ENCODE measurements around the gene PAX5.

DNA sequence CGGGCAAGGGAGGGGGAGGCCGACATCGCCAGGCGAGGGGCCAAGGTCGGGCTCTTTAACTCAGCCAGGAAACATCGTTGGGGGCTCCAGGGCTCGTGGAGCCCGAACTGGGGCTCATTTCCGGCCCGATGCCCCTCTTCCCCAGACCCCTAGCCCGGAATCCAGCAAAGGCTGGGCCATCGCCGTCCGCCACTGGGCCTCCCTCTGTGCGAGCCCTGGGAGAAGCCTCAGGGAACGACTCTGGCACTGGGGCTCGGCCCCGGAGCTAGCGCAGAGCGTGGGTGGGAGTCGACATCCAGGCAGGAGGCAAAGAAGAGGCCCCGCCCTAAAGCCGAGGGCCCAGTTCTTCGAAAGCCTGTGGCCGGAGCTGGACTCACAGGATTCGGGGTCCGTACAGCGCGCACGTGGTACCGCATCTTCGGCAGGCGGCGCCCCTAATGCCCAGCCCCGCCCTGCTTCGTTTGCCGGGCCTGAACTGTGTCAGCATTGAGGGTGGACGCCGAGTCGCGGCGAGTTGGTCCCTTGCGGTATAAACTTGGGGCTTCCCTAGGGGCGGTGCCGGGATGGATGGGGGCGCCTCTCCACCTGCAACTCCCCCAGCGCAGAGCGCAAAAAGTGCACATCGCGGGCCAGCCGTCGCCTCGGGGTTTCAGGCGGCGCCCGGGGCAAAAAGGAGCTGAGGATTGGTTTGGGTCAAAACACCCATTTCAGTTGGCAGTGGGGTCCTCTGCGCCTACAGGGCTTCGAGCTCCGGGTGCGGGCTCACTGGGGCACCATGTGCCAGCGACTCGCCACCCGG is 3.6 kb upstream of the PAX5 start:
- TF ChIP-seq CREB1 (IDR thresholded peaks at IDR 0.05) (no peak), CREB1 (CRISPR knock-in tag; IDR thresholded peaks at IDR 0.05) (no peak), POLR2G (IDR thresholded peaks at IDR 0.05; ENCODE audit: low read depth, low read length) (no peak)

Data from HepG2 (cell line).